HepG2 (cell line): Measurements from ENCODE around the gene ATP9A. TPM values are rescaled to one million over a fixed set of nuclear protein-coding genes. Genes with fewer than 3 reads are reported as not detected.
A peak's percentile ranks its signal among the peaks of the same experiment; 100 is the strongest.

Source experiments
- ARID5B ChIP-seq: IDR thresholded peaks from 2 replicates; pipeline ENCODE4 v1.4.0; 2020; ENCODE audit warnings: mild to moderate bottlenecking, missing genetic modification reagents
- GPBP1L1 ChIP-seq: sonication (generic); formaldehyde crosslinking; IDR thresholded peaks from 2 replicates; pipeline ENCODE4 v1.5.0; 2020; ENCODE audit warnings: mild to moderate bottlenecking, missing genetic modification reagents
- NCOA2 ChIP-seq: sonication (generic); formaldehyde crosslinking; IDR thresholded peaks from 2 replicates; pipeline ENCODE4 v1.8.0; 2022; ENCODE audit warnings: inconsistent platforms
- TFAP4 ChIP-seq: sonication (generic); IDR thresholded peaks from 2 replicates; pipeline ENCODE4 v1.6.1; 2016; ENCODE audit warnings: low read depth, borderline replicate concordance
- ZBTB44 ChIP-seq: sonication (generic); formaldehyde crosslinking; IDR thresholded peaks from 2 replicates; pipeline ENCODE4 v1.4.0; 2020; ENCODE audit warnings: missing genetic modification reagents
- ZMAT5 ChIP-seq: sonication (generic); formaldehyde crosslinking; IDR thresholded peaks from 2 replicates; pipeline ENCODE4 v1.5.0; 2020; ENCODE audit warnings: mild to moderate bottlenecking, low read depth, missing genetic modification reagents, borderline replicate concordance
- ZNF33B ChIP-seq: sonication (generic); formaldehyde crosslinking; IDR thresholded peaks from 2 replicates; pipeline ENCODE4 v1.5.1; 2020; ENCODE audit warnings: mild to moderate bottlenecking, missing genetic modification reagents
- ZNF609 ChIP-seq: sonication (generic); formaldehyde crosslinking; IDR thresholded peaks from 2 replicates; pipeline ENCODE4 v1.4.0; 2020; ENCODE audit warnings: mild to moderate bottlenecking, missing genetic modification reagents, borderline replicate concordance
- ZNF687 ChIP-seq: sonication (generic); formaldehyde crosslinking; IDR thresholded peaks from 2 replicates; pipeline ENCODE4 v1.5.1; 2020; ENCODE audit warnings: mild to moderate bottlenecking, missing genetic modification reagents, moderate library complexity
- polyA plus RNA-seq, 8 experiments: library from polyadenylated mRNA; depleted of rRNA in 3 of 8; stranded (reverse) in 7 of 8; unstranded in 1 of 8; fragments of >200 nt; fragmentation: Illumina TruSeq in 4 of 8; extraction: Trizol in 4 of 8; gene quantifications; 2 replicates each; pipeline versions ENCODE4 v1.2.1 to v1.2.3, GENCODE V29; 2011 to 2016; ENCODE audit warnings: low read depth in 4 of 8, missing spikeins in 1 of 8, mixed read lengths in 1 of 8; ENCODE audit not compliant: insufficient read depth in 1 of 8
- total RNA-seq, 5 experiments: library from RNA; depleted of rRNA; stranded (reverse); fragments of >200 nt; fragmentation: Illumina TruSeq; extraction: Trizol; gene quantifications; 2 replicates each; pipeline ENCODE4 v1.2.3, GENCODE V29; 2016; ENCODE audit warnings: low read depth in 1 of 5

The ATP9A gene
- total and polyA plus RNA-seq, 2 of the 13 experiments (the other 11 are each of a cell fraction or from before 2014, with no cell fraction given), result 11.8 to 18.5 TPM

GRCh38 chr20:51815383-51816076 is 47.3 kb upstream of the ATP9A start (continued):
- TF ChIP-seq GPBP1L1 (CRISPR knock-in tag) (no peak), ZBTB44 (CRISPR knock-in tag) (no peak), ZNF687 (no peak), ZNF33B (CRISPR knock-in tag) (0 out of 2 replicates have a peak, but pooled peaks have one; percentile 62), ZNF609 (CRISPR knock-in tag) (no peak), TFAP4 (peak; percentile 31; the same call in 1 of the 2 replicates), ARID5B (CRISPR knock-in tag) (peak; percentile 49; the same call in 1 of the 2 replicates), ZMAT5 (CRISPR knock-in tag) (no peak), NCOA2 (CRISPR knock-in tag) (no peak)
